Measurements from ENCODE around the gene PLA2G6.

Gene PLA2G6

DNA sequence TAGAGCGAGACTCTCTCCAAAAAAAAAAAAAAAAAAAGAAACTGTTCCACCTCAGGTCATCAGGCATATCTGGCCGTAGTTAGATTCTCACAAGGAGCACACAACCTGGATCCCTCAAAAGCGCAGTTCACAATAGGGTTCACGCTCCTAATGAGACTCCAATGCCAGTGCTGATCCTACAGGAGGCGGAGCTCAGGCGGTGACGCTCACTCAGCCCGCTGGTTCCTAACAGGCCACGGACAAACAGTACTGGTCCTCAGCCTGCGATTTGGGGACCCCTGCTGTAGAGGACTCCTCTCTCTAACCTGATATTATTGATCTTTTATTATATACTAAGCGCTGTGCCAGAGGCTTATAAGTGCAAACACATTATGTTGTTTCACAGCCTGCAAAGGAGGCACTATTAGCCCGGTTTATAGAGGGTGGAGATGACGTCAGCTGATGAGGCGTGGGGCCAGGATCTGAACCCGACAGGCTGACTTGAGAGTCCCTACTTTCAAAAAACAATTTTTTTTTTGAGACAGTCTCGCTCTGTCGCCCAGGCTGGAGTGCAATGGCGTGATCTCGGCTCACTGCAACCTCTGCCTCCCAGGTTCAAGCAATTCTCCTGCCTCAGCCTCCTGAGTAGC lies 15.3 kb upstream of the PLA2G6 start:
- no peak overlapping the region for H3K4me3 ChIP-seq (ENCODE audit: low read depth, low read length)
- DNase-seq (ENCODE audit: low read depth): no peak
- TF ChIP-seq, protein P1, sequence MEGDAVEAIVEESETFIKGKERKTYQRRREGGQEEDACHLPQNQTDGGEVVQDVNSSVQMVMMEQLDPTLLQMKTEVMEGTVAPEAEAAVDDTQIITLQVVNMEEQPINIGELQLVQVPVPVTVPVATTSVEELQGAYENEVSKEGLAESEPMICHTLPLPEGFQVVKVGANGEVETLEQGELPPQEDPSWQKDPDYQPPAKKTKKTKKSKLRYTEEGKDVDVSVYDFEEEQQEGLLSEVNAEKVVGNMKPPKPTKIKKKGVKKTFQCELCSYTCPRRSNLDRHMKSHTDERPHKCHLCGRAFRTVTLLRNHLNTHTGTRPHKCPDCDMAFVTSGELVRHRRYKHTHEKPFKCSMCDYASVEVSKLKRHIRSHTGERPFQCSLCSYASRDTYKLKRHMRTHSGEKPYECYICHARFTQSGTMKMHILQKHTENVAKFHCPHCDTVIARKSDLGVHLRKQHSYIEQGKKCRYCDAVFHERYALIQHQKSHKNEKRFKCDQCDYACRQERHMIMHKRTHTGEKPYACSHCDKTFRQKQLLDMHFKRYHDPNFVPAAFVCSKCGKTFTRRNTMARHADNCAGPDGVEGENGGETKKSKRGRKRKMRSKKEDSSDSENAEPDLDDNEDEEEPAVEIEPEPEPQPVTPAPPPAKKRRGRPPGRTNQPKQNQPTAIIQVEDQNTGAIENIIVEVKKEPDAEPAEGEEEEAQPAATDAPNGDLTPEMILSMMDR (IDR thresholded peaks at IDR 0.05; ENCODE audit: control insufficient read depth, extremely low read depth, insufficient read depth): no peak

GRCh38 chr22:38193580-38193979 lies 11.9 kb upstream of the PLA2G6 start:
- TF ChIP-seq, protein P1 (IDR thresholded peaks at IDR 0.05; ENCODE audit: control insufficient read depth, extremely low read depth, insufficient read depth): no peak
- H3K4me3 ChIP-seq (ENCODE audit: low read depth, low read length): no peak overlapping the region
- no peak for DNase-seq (ENCODE audit: low read depth)

- DNase-seq (ENCODE audit: low read depth): no peak
- TF ChIP-seq, protein P1 (IDR thresholded peaks at IDR 0.05; ENCODE audit: control insufficient read depth, extremely low read depth, insufficient read depth): no peak
- H3K4me3 ChIP-seq (ENCODE audit: low read depth, low read length): no peak overlapping the region
These were observed 10.8 kb upstream of the PLA2G6 start for GRCh38 chr22:38192475-38192863.

DNA sequence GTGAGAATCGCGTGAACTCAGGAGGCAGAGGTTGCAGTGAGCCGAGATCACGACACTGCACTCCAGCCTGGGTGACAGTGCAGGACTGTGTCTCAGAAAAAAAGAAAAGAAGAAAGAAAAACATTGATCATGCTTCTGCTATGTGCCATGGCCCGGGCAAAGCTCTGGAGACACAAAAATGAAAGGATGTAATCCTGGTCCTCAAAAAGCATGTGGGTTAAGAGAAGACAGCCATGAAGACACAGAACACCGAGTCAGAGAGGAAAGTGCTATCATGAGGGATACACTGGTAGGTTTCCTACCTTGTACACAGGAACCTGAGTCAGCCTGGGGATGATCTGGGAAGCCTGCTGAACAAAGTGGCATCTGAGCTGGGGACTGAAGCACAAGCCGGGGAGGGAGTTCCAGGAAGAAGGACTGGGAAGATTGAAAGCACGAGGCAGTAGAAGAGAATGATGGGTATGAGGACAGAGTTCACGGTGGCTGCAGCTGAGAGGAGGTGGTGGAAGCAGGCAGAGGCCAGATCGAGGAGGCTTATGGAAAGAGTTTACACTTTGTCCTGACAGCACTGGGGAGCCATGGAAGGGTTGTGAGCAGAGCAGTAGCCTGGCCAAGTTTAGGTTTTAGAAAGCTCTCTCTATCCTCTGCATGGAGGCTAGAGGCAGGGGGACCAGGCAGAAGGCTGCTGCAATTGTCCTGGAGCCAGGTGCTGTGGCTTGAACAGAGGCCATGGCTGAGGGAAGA lies 10.3 kb upstream of the PLA2G6 start:
- no peak for DNase-seq (ENCODE audit: low read depth)
- TF ChIP-seq, protein P1 (IDR thresholded peaks at IDR 0.05; ENCODE audit: control insufficient read depth, extremely low read depth, insufficient read depth): no peak
- no peak overlapping the region for H3K4me3 ChIP-seq (ENCODE audit: low read depth, low read length)

GRCh38 chr22:38191055-38191454 lies 9.4 kb upstream of the PLA2G6 start:
- DNase-seq (ENCODE audit: low read depth): no peak
- TF ChIP-seq, protein P1 (IDR thresholded peaks at IDR 0.05; ENCODE audit: control insufficient read depth, extremely low read depth, insufficient read depth): no peak
- no peak overlapping the region for H3K4me3 ChIP-seq (ENCODE audit: low read depth, low read length)

DNA sequence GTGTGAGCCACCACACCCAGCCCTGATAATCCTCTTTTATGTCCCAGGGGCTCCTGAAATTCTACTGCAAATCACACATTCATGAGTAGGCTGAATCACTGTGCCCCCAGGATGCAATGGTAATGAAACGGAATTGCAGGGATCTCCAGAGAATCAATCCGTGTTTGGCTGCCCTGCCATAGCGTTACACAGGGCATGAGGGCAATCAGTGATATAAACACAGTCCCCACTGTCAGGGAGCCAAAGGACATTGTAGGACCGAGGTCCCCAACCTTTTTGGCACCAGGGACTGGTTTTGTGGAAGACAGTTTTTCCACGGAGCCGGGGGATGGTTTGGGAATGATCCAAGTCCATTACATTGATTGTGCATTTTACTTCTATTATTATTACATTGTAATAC lies 9.0 kb upstream of the PLA2G6 start:
- DNase-seq (ENCODE audit: low read depth): no peak
- TF ChIP-seq, protein P1 (IDR thresholded peaks at IDR 0.05; ENCODE audit: control insufficient read depth, extremely low read depth, insufficient read depth): no peak
- H3K4me3 ChIP-seq (ENCODE audit: low read depth, low read length): no peak overlapping the region
